HL-60 (cell line): ENCODE measurements around the gene ADGRL3.

Source experiments
- DNase-seq, 2 experiments: peaks; one replicate each; pipeline ENCODE4 v3.0.0-alpha.2; 2010 to 2020; ENCODE audit warnings: low read depth in 1 of 2, low spot score in 1 of 2
- H3K27ac ChIP-seq: fragments of 250-450 bp; sonication (Bioruptor Pico); replicated peaks from 2 replicates; pipeline ENCODE4 v1.5.1; 2020; ENCODE audit warnings: mild to moderate bottlenecking, moderate library complexity
- H3K27me3 ChIP-seq: fragments of 250-450 bp; sonication (Bioruptor Pico); 2 replicates; pipeline ENCODE4 v1.5.1; 2021; ENCODE audit warnings: mild to moderate bottlenecking, moderate library complexity; ENCODE audit not compliant: insufficient read depth, poor library complexity, severe bottlenecking
- H3K4me3 ChIP-seq: replicated peaks from 2 replicates; pipeline ENCODE4 v1.5.1; 2011; ENCODE audit warnings: mild to moderate bottlenecking, control low read depth, low read length; ENCODE audit not compliant: insufficient read depth
- CTCF ChIP-seq: IDR thresholded peaks from one replicate; pipeline ENCODE4 v1.5.1; 2011; ENCODE audit warnings: low read length, control low read depth, inconsistent platforms; ENCODE audit not compliant: insufficient read depth
- GABPA ChIP-seq: IDR thresholded peaks from 2 replicates; pipeline ENCODE4 v1.6.1; 2012; ENCODE audit warnings: low read depth
- POLR2AphosphoS5 ChIP-seq: IDR thresholded peaks from 2 replicates; pipeline ENCODE4 v1.6.1; 2012; ENCODE audit warnings: low read depth
- REST ChIP-seq: IDR thresholded peaks from 2 replicates; pipeline ENCODE4 v1.6.1; 2012; ENCODE audit warnings: low read depth; ENCODE audit not compliant: insufficient replicate concordance
- SPI1 ChIP-seq: IDR thresholded peaks from 2 replicates; pipeline ENCODE4 v1.6.1; 2012; ENCODE audit warnings: low read depth, mild to moderate bottlenecking, borderline replicate concordance

Gene ADGRL3

GRCh38 chr4:61666244-61666643 is 466.1 kb downstream of the ADGRL3 start:
- TF ChIP-seq GABPA (no peak), SPI1 (no peak), CTCF (no peak), REST (no peak), POLR2AphosphoS5 (no peak)
- no peak overlapping the region for H3K4me3 ChIP-seq
- H3K27ac ChIP-seq, result no peak overlapping the region
- DNase-seq, result no peak
- no peaks in the 10 kb centered on the region for H3K27me3 ChIP-seq

- H3K27me3 ChIP-seq, result no peaks in the 10 kb centered on the region
These were observed 471.5 kb downstream of the ADGRL3 start for GRCh38 chr4:61671599-61671998.

GRCh38 chr4:61675464-61675863 is 475.3 kb downstream of the ADGRL3 start:
- DNase-seq, result no peak
- no peak for TF ChIP-seq POLR2AphosphoS5
- no peak for TF ChIP-seq CTCF
- no peak for TF ChIP-seq REST
- TF ChIP-seq GABPA, result no peak
- TF ChIP-seq SPI1, result no peak
- Histone ChIP-seq H3K27ac (no peak overlapping the region), H3K4me3 (no peak overlapping the region), H3K27me3 (no peaks in the 10 kb centered on the region)

More at GRCh38 chr4:61671599-61671998, 471.5 kb downstream of the ADGRL3 start:
- no peak for TF ChIP-seq REST
- no peak for TF ChIP-seq CTCF
- TF ChIP-seq GABPA, result no peak
- no peak for DNase-seq
- Histone ChIP-seq H3K27ac (no peak overlapping the region), H3K4me3 (no peak overlapping the region)
